ENCODE results near the gene DUSP7.

DNA sequence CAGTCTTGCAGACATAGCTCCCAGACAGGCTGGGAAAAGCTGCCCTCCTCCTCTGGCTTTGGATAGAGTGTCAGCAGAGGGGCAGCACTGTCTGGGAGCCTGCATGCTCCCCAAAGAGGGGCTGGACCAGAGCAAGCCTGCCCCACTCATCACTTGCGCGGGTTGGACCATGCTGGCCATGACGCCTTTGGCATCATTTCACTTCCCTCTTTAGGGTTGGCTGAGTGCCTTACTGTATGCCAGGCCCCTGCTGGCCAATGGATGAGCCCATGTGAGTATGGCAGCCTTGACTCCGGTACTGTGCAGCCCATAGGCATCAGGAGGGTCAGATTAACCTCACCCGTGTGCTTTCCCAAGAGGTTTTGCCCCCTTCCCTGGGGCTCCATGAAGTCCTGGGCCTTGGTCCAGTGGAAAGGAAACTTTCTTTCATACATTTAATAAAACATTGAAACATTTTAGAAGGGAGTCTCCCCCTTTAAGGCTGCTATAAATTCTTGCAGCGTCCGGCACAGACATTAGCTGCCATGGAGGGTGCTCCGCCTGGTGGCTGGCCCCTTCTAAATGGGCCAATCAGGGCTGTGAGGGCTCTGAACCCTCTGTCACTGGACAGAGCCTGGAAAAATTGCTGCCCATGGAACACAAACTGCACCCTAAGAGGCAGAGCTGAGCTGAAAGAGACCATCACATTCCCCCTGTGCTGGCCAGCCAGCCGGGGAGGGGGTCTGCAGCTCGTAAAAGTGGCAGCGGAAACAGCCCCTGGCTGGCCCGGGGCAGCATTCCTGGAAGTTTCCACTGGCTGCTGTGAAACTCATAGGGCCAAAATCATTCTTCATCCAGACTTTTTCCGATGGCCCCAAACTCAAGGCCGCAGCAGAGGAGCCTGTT is 20.8 kb upstream of the DUSP7 start:
- TF ChIP-seq, protein P1, sequence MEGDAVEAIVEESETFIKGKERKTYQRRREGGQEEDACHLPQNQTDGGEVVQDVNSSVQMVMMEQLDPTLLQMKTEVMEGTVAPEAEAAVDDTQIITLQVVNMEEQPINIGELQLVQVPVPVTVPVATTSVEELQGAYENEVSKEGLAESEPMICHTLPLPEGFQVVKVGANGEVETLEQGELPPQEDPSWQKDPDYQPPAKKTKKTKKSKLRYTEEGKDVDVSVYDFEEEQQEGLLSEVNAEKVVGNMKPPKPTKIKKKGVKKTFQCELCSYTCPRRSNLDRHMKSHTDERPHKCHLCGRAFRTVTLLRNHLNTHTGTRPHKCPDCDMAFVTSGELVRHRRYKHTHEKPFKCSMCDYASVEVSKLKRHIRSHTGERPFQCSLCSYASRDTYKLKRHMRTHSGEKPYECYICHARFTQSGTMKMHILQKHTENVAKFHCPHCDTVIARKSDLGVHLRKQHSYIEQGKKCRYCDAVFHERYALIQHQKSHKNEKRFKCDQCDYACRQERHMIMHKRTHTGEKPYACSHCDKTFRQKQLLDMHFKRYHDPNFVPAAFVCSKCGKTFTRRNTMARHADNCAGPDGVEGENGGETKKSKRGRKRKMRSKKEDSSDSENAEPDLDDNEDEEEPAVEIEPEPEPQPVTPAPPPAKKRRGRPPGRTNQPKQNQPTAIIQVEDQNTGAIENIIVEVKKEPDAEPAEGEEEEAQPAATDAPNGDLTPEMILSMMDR (IDR thresholded peaks at IDR 0.05; ENCODE audit: insufficient read depth, low read depth, low read length) = no peak
- no peak for TF ChIP-seq EZH2 (IDR thresholded peaks at IDR 0.05; ENCODE audit: insufficient read depth, low read length)
